ENCODE results near the gene CDH22. TPM values are rescaled to one million over a fixed set of nuclear protein-coding genes. Genes with fewer than 3 reads are reported as not detected.

Gene CDH22
- total RNA-seq, 1 donor from 2014 or later, result 0.09 TPM

DNA sequence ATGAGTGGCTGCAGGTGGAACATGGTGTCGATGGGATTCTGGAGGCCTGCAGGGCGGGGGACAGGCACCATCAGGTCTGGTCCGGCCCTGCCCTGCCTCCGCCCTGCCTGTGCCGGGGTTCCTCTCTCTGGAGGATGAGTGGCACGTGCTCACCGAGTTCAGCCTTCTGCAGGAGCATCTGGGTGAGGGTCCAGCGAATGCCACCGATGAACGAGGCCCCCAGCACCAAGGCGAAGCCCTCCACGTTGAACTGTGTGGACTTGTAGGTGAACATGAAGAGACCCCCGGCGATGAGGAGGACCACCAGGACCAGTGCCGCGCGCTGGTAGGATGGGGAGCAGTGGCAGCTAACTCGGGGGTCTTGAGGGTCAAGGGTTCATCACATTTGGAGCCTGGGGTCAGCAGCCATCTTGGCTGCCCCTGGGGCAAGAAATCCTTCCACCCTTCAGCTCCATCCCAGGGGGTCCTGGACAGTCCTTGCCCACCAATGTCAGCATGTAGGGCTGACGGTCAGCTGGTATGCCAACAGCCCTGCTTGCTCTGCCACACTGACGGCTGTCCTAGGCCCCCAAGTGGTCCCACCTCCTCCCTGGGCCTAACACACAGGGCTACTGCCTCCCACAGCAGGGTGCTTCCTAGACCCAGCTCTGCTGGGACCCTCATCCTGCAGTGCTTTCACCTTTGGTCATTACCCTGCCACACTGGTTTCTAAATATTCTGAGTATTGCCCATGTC, 46.8 kb upstream of the CDH22 start:
- H3K27ac Mint-ChIP-seq, result peak overlapping the region; percentile 19
- no peaks in the 10 kb centered on the region for H3K27me3 Mint-ChIP-seq
- ATAC-seq (ENCODE audit: low read depth), result no peak
- ChIA-PET POLR2A (interaction anchor here (1.5 kb wide), 1 partner anchor 8 kb away, joined by 7 read pairs; no protein-coding TSS in a partner anchor), CTCF (no interaction called here)
- peaks cover 64% of the 10 kb centered on the region for H3K36me3 Mint-ChIP-seq (ENCODE audit: low read depth)
- H3K4me1 Mint-ChIP-seq, result peaks cover 55% of the 10 kb centered on the region
- no peak overlapping the region for H3K4me3 Mint-ChIP-seq
- TF ChIP-seq, protein P1, sequence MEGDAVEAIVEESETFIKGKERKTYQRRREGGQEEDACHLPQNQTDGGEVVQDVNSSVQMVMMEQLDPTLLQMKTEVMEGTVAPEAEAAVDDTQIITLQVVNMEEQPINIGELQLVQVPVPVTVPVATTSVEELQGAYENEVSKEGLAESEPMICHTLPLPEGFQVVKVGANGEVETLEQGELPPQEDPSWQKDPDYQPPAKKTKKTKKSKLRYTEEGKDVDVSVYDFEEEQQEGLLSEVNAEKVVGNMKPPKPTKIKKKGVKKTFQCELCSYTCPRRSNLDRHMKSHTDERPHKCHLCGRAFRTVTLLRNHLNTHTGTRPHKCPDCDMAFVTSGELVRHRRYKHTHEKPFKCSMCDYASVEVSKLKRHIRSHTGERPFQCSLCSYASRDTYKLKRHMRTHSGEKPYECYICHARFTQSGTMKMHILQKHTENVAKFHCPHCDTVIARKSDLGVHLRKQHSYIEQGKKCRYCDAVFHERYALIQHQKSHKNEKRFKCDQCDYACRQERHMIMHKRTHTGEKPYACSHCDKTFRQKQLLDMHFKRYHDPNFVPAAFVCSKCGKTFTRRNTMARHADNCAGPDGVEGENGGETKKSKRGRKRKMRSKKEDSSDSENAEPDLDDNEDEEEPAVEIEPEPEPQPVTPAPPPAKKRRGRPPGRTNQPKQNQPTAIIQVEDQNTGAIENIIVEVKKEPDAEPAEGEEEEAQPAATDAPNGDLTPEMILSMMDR (IDR thresholded peaks at IDR 0.05), result no peak
- no peak for DNase-seq
- intact Hi-C loops (cut with micrococcal nuclease), result loop anchor here (5.0 to 10.0 kb wide), 2 partner anchors 383 to 990 kb away; partner anchors contain the start of genes SYS1 and ZNF335
- H3K9me3 Mint-ChIP-seq, result no peaks in the 10 kb centered on the region

DNA sequence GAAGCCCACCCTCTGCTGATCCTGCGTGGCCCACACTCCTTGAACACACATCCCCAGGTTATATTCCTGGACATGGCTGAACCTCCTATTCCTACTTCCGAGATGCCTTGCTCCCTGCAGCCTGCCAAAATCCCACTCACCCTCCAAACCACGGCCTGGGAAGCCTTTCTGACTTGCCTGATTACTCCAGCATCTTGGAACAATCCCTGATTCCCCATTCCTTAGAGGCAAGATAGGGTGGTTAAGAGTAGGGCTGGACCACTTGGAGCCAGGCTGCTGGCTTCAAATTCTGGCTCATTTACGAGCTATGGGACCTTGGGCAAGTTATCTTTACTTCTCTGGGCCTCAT, 45.9 kb upstream of the CDH22 start:
- ATAC-seq (ENCODE audit: low read depth) (no peak), DNase-seq (no peak)
- CTCF ChIA-PET, result no interaction called here
- no peak overlapping the region for H3K27ac Mint-ChIP-seq
- TF ChIP-seq, protein P1 (IDR thresholded peaks at IDR 0.05), result no peak
- POLR2A ChIA-PET, result interaction anchor here (1.4 kb wide), 1 partner anchor 10 kb away, joined by 9 read pairs; no protein-coding TSS in a partner anchor
- H3K36me3 Mint-ChIP-seq (ENCODE audit: low read depth), result peaks cover 65% of the 10 kb centered on the region
- H3K27me3 Mint-ChIP-seq, result no peaks in the 10 kb centered on the region
- H3K4me3 Mint-ChIP-seq, result no peak overlapping the region
- H3K9me3 Mint-ChIP-seq, result no peaks in the 10 kb centered on the region
- intact Hi-C loops (cut with micrococcal nuclease), result loop anchor here (10.0 kb wide), 1 partner anchor 989 kb away; the partner anchor contains the start of gene SYS1
- H3K4me1 Mint-ChIP-seq, result peaks cover 55% of the 10 kb centered on the region

DNA sequence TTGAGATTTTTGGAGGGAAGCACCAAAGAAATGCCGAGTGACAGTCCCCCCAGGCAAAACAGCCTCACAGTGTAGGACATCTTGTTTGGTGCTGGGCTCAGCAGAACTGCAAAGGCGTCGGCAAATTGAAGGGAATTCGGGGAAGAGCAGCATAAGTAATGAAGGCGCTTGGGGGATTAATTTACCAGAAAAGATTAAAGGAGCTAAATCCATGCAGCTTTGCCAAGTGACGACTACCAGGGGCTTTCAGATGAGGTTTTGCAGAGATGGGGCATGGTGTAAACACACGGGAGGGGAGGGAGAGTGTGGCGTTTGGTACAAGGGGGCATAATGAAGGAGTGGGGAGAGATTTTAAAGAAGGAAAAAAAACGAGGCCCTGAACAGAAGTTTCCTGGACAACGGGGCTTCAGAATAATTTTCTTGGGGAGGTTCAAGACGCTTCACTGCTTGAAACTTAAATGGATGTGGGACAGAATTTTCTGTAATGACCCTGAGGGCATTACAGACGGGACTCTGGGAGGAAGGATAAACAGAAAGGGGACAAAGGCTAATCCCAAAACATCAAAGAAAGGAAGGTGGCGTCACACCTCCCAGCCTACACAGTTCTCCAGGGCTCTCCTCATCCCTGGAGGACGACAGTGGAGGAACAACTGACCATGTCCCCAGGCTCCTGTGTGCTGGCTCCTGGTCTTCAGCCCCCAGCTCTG, 45.4 kb upstream of the CDH22 start:
- TF ChIP-seq, protein P1 (IDR thresholded peaks at IDR 0.05), result no peak
- H3K27ac Mint-ChIP-seq, result no peak overlapping the region
- intact Hi-C loops (cut with micrococcal nuclease), result loop anchor here (10.0 kb wide), 1 partner anchor 989 kb away; the partner anchor contains the start of gene SYS1
- CTCF ChIA-PET, result no interaction called here
- H3K9me3 Mint-ChIP-seq, result no peaks in the 10 kb centered on the region
- POLR2A ChIA-PET, result interaction anchor here (1.4 kb wide), 1 partner anchor 10 kb away, joined by 9 read pairs; no protein-coding TSS in a partner anchor
- no peaks in the 10 kb centered on the region for H3K27me3 Mint-ChIP-seq
- no peak for DNase-seq
- H3K4me1 Mint-ChIP-seq, result peaks cover 54% of the 10 kb centered on the region
- H3K36me3 Mint-ChIP-seq (ENCODE audit: low read depth), result peaks cover 67% of the 10 kb centered on the region
- no peak for ATAC-seq (ENCODE audit: low read depth)
- no peak overlapping the region for H3K4me3 Mint-ChIP-seq

DNA sequence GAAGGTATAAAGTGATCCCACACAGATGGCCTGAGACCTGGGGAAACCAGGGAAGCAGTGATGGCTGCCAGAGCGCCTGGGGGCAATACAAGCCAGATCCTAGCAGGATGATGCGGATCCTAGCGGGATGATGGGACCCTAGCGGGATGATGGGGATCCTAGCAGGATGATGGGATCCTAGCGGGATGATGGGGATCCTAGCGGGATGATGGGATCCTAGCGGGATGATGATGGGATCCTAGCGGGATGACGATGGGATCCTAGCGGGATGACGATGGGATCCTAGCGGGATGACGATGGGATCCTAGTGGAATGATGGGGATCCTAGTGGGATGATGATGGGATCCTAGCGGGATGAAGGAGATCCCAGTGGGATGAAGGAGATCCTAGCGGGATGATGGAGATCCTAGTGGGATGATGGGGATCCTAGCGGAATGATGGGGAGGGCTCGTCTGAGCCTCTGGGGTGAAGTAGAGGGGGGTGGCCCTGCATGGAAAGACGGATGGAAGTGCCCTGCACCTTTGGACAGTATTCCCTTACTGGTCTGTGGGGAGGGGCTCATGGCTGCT, 44.2 kb upstream of the CDH22 start:
- TF ChIP-seq, protein P1 (IDR thresholded peaks at IDR 0.05), result no peak
- POLR2A ChIA-PET, result interaction anchor here (0.8 to 1.4 kb wide), 2 partner anchors 11 kb away, joined by 4 to 9 read pairs; no protein-coding TSS in a partner anchor
- Mint-ChIP-seq H3K27ac (no peak overlapping the region), H3K4me3 (no peak overlapping the region), H3K36me3 (ENCODE audit: low read depth) (peaks cover 67% of the 10 kb centered on the region), H3K9me3 (no peaks in the 10 kb centered on the region), H3K27me3 (no peaks in the 10 kb centered on the region), H3K4me1 (peaks cover 43% of the 10 kb centered on the region)
- DNase-seq, result no peak
- no peak for ATAC-seq (ENCODE audit: low read depth)
- intact Hi-C loops (cut with micrococcal nuclease), result loop anchor here (10.0 kb wide), 1 partner anchor 988 kb away; the partner anchor contains the start of gene SYS1
- CTCF ChIA-PET, result no interaction called here
